ENCODE results near the gene LRP2BP.
"Not testable (repeated sequence)": the region's sequence is repeated elsewhere in the genome, so short reads cannot be mapped to it uniquely, and the experiment has no call there.

LRP2BP gene

GRCh38 chr4:185358959-185359358 is 36.8 kb downstream of the LRP2BP start:
- no peak for DNase-seq

DNA sequence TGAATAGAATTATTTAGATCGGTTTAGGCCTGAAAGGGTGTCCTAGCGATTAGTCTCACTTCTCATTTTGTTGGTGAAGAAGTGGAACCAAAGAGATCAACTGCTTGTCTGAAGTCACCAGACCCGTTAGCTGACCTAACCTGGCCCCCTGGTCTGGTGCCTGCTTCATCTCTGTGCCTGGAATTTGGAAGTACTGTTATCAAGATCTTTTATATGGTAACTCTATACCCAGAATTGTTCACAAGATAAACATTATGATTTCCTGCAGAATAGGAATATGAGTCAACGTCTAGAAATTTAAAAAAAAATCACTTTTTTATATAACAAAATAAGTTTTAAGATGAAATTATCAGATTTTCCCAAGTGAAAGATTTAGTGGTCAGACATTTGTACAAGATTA is 37.2 kb downstream of the LRP2BP start:
- DNase-seq, result no peak

- no peak for DNase-seq
Measured at GRCh38 chr4:185357733-185358440, 37.8 kb downstream of the LRP2BP start.

- DNase-seq, result no peak
Measured at GRCh38 chr4:185357211-185357610, 38.5 kb downstream of the LRP2BP start.

- no peak for DNase-seq
Measured at GRCh38 chr4:185352741-185353140, 43.0 kb downstream of the LRP2BP start.

GRCh38 chr4:185352202-185352601 is 43.5 kb downstream of the LRP2BP start:
- no peak for DNase-seq

DNA sequence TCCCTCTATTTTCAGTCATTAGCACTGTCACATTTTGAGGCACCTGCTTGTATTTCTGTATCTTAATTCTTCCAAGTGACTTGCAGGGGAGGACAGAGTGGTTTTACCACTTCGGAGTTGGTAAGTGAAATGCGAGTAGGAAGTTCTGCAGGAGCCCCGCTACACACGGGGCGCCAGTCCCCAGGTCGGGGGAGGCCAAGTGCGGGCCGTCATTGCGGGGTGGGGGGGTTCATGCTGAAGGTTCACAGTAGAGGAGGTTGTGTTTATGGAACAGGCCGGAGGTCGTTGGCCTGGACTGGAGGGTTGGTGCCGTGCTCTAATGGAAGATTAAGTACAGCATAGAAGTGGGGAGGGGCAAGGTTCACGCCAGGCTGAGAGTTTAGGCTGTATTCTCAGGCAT is 44.0 kb downstream of the LRP2BP start:
- DNase-seq, result no peak

DNA sequence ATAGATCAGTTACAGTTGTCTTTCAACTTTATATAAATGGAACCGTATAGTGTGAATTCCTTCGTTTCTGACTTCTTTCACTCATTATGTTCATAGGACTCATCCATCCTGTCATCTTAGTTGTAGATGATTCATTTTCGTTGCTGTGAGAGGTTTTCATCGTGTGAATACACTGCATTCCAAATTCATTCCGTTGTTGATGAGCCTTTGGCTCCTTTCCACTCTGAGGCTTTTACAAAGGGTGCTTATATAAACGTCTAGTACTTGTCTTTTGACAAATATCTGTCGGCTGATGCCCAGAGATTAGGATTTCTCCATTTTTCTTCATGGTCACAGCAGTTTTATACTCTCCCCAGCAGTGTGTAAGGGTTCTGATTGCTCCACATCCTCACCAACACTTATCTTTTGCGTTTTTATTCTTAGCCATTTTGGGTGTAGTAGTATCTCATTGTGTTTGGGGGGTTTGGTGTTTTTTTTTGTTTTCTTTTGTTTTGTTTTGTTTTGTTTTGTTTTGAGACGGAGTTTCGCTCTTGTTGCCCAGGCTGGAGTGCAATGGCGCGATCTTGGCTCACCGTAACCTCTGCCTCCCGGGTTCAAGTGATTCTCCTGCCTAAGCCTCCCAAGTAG is 48.6 kb downstream of the LRP2BP start:
- no peak for DNase-seq

- DNase-seq, result no peak
Measured at GRCh38 chr4:185344743-185345538, 50.8 kb downstream of the LRP2BP start.

GRCh38 chr4:185343726-185344581 is 51.8 kb downstream of the LRP2BP start:
- no peak for DNase-seq

DNA sequence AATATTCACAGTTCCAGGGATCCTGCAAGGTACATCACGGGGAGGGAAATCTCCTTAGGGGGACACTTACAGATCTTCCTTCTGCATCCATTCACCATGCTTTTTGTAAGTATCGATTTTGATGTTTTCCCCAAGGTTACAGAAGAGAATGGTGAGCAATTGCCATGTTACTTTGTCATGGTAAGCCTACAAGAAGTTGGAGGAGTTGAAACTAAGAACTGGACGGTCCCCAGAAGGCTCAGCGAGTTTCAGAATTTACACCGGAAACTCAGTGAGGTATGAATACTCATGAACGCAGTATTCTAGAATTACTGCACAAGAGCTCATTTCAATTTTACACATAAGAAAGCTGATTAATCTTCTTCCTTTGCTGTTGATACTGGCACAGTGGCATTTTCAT is 53.9 kb downstream of the LRP2BP start:
- DNase-seq, result no peak

- no peak for DNase-seq
Measured at GRCh38 chr4:185341377-185341776, 54.3 kb downstream of the LRP2BP start.

- no peak for DNase-seq
Measured at GRCh38 chr4:185339941-185340340, 55.8 kb downstream of the LRP2BP start.

DNA sequence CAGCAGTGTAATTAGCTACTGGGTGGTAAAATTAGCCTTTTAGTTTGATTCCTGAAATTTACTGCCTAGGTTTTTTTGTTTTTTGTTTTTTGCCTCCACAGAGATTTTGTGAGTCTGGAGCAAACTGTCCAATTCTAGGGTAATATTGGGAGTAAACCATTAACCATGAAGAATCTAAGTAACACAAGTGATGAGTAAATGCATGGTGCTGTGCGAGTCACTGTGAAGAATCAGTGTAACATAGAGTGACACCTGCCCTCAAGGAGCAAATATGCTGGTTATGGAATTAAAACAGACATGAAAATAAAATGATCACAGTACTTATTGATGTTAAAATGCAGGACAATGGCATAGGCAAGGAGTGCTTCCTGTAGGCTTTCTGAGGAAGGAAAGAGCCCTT is 60.1 kb downstream of the LRP2BP start:
- no peak for DNase-seq

DNA sequence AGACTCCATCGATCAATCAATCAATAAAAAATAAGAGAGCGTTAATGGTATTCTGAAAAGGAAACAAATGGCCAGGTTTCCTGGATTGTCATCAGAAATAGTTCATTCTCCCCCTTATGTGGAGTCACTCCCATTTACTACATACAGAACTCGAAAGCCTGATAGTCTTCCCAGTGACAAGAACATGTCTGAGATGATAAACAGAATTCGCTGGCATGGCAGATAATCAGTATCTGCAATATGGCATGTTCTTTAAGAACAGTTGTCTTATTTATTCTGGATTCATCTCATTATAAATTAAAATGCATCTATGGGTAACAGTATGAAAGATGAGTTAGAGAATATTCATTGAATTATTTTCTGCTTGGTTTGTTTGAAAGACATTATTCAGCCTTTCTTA is 61.4 kb downstream of the LRP2BP start:
- DNase-seq, result no peak

DNA sequence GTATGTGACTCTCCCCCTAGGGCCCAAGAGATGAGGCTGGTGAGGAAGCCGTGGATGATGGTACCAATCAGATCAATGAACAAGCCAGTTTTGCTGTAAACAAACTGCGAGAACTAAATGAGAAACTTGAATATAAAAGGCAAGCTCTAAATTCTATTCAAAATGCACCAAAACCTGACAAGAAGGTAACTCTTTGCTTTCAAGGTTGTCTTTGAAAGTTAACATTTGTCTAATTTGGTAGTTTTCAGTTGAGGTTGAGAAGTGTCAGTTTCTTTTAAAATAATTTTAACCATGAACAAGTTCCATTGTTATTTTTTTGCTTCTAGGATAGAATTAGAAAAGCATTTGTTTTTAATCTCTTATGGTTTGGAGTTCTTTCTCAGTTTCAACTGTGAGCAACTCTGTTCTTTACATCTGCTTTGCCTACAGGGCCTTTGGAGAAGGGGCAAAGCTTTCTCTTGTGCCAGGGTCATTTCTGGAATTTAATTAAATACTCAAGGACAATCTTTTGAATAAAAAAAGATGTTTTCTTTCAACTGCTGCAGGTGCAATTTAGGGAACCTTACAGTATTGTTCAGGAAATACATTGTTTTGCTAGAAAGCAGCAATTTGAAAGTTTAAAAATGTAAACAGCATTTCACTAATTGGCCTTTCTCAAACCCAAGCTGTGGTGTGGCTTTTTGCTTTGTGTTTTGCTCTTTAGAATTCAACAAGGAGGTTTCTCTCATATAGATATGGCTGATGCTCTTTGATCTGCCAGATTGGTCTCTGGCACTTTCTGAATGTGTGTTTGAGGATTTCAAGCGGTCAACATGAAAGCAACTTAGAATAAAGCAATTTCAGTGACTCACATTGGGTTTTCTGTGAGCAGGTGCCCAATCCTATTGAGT is 62.9 kb downstream of the LRP2BP start:
- DNase-seq, result no peak

GRCh38 chr4:185329879-185330510 is 65.7 kb downstream of the LRP2BP start:
- DNase-seq, result not testable (repeated sequence)

DNA sequence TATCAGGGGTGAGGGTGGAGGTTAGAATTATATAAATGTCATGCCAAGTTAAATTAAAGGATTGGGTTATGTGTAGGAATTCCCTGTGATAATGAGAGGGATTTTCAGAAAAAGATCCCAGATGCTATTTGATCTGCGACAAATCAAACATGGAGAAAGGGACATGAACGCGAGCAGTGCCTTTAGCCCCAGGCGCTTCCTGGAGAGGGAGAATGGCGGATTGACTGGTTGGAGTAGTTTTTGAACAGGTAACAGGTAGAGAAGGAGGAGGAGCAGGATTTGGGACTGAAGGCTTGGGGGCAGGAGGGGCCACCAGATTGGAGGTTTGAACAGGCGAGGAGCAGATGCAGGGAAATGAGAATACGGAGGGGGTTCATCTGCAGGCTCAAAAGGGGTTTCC is 67.1 kb downstream of the LRP2BP start:
- DNase-seq, result no peak

DNA sequence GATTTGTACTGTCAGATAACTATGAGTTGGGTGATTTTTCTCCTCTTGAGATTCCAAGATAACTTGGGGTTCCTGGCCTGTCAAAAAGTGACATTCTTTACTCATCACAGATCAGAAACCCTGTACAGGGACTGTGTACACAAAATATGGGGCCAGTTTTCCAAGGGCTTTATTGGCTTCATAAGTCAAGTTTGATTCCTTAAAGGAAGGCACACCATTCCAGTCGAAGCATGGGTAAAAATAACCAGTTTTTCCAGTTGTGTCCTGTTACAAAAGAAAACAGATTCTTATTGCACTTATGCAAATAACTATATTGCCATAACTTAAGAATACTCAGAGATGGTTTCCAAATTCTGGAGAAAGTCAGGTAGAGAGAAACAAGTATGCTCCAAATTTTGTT is 70.0 kb downstream of the LRP2BP start:
- not testable (repeated sequence) for DNase-seq

DNA sequence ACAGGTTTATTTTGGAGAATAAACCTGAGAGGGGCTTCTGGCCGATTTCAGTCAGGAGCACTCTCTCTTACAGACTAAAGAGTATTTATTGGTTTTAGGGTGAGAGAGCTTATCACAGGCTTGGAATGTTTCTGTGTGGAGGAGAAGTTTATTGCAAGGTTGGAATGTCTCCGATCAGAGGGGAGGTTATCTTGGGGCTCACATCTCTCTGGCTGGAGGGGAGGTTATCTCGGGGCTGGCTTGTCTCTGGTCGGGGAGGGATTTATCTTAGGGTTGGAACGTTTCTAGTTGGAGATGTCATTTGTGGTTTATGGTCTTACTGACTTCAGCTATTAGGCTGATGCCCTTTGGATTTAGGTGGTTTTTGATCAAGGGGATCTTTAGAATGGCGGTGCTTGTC is 71.4 kb downstream of the LRP2BP start:
- not testable (repeated sequence) for DNase-seq

DNA sequence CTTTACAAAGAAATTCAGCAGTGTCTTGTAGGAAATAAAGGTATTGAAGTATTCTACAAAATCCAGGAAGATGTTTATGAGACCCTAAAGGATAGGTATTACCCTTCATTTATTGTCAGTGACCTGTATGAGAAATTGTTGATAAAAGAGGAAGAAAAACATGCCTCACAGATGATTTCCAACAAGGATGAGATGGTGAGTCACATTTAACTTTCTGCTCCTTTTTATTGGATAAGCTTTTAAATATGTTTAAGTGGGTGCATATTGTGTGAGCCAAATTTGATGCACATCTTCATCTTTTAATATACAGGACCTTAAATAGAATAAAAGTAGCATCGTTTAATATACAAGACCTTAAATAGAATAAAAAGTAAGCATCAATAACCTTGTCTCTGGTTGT is 72.1 kb downstream of the LRP2BP start:
- DNase-seq, result no peak

DNA sequence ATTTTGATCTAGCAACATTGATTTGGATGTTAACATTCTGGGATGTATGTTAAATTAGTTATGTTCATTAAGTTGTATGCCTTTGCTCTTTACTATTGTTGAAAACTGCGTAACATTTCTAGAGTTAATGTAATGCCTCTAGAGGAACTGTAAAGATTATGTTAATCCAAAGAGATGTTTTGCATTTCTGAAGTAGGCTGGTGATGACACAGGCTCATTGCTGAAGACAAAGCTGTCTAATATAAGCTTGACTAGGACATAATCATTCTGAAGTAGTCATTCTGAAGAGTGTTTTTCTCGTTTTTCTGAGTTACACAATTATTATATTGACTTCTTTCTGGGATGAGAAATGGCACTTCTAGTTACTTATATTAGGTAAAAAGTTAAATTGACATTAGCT is 72.9 kb downstream of the LRP2BP start:
- no peak for DNase-seq

Measured in CD4-positive, alpha-beta T cell treated with Interleukin-10 for 1 hour (primary cell).